ENCODE data around the gene FAT1.

FAT1 gene

GRCh38 chr4:186698028-186698427 lies 25.6 kb downstream of the FAT1 start:
- TF ChIP-seq EGR1 (IDR thresholded peaks at IDR 0.05) = no peak
- TF ChIP-seq USF1 (IDR thresholded peaks at IDR 0.05) = no peak
- TF ChIP-seq FOXM1 (IDR thresholded peaks at IDR 0.05; ENCODE audit: borderline replicate concordance, low read depth) = no peak
- TF ChIP-seq TAF1 (IDR thresholded peaks at IDR 0.05; ENCODE audit: low read depth) = no peak
- no peak for TF ChIP-seq CEBPB (IDR thresholded peaks at IDR 0.05)
- no peak for TF ChIP-seq ZBTB7A (IDR thresholded peaks at IDR 0.05; ENCODE audit: low read depth)
- no peak for TF ChIP-seq NFIC (IDR thresholded peaks at IDR 0.05)
- TF ChIP-seq EP300 (IDR thresholded peaks at IDR 0.05; ENCODE audit: borderline replicate concordance) = no peak
- TF ChIP-seq MAX (IDR thresholded peaks at IDR 0.05) = no peak
- TF ChIP-seq TEAD4 (IDR thresholded peaks at IDR 0.05) = no peak

GRCh38 chr4:186695392-186695791 lies 28.3 kb downstream of the FAT1 start:
- TF ChIP-seq CREB1 (IDR thresholded peaks at IDR 0.05; ENCODE audit: low read depth) (no peak), EP300 (IDR thresholded peaks at IDR 0.05; ENCODE audit: borderline replicate concordance) (no peak), TEAD4 (IDR thresholded peaks at IDR 0.05) (no peak), FOXM1 (IDR thresholded peaks at IDR 0.05; ENCODE audit: borderline replicate concordance, low read depth) (no peak), NFIC (IDR thresholded peaks at IDR 0.05) (no peak), EGR1 (IDR thresholded peaks at IDR 0.05) (no peak), RAD21 (IDR thresholded peaks at IDR 0.05; ENCODE audit: low read depth) (no peak), REST (IDR thresholded peaks at IDR 0.05; ENCODE audit: low read depth) (no peak), CEBPB (IDR thresholded peaks at IDR 0.05) (no peak), ZBTB7A (IDR thresholded peaks at IDR 0.05; ENCODE audit: low read depth) (no peak), USF1 (IDR thresholded peaks at IDR 0.05) (no peak), MAX (IDR thresholded peaks at IDR 0.05) (no peak), TAF1 (IDR thresholded peaks at IDR 0.05; ENCODE audit: low read depth) (no peak)

- TF ChIP-seq RAD21 (IDR thresholded peaks at IDR 0.05; ENCODE audit: low read depth) (no peak), FOXM1 (IDR thresholded peaks at IDR 0.05; ENCODE audit: borderline replicate concordance, low read depth) (no peak), NFIC (IDR thresholded peaks at IDR 0.05) (no peak), ZBTB7A (IDR thresholded peaks at IDR 0.05; ENCODE audit: low read depth) (no peak), YY1 (IDR thresholded peaks at IDR 0.05; ENCODE audit: low read depth) (no peak), TEAD4 (IDR thresholded peaks at IDR 0.05) (no peak), CEBPB (IDR thresholded peaks at IDR 0.05) (no peak), TAF1 (IDR thresholded peaks at IDR 0.05; ENCODE audit: low read depth) (no peak), REST (IDR thresholded peaks at IDR 0.05; ENCODE audit: low read depth) (no peak), MAX (IDR thresholded peaks at IDR 0.05) (no peak), EP300 (IDR thresholded peaks at IDR 0.05; ENCODE audit: borderline replicate concordance) (no peak)
Observed at GRCh38 chr4:186693894-186694293, 29.8 kb downstream of the FAT1 start.

GRCh38 chr4:186693159-186693815 lies 30.4 kb downstream of the FAT1 start:
- peak; percentile 66 for TF ChIP-seq NFIC (IDR thresholded peaks at IDR 0.05)
- TF ChIP-seq CEBPB (IDR thresholded peaks at IDR 0.05) = no peak

GRCh38 chr4:186691396-186691795 lies 32.3 kb downstream of the FAT1 start:
- TF ChIP-seq EP300 (IDR thresholded peaks at IDR 0.05; ENCODE audit: borderline replicate concordance) (no peak), FOXM1 (IDR thresholded peaks at IDR 0.05; ENCODE audit: borderline replicate concordance, low read depth) (no peak), TEAD4 (IDR thresholded peaks at IDR 0.05) (no peak), CREB1 (IDR thresholded peaks at IDR 0.05; ENCODE audit: low read depth) (no peak), MAX (IDR thresholded peaks at IDR 0.05) (no peak), REST (IDR thresholded peaks at IDR 0.05; ENCODE audit: low read depth) (no peak)
